ENCODE results near the gene DOCK6.

- TF ChIP-seq POLR2A (IDR thresholded peaks at IDR 0.05): no peak
- TF ChIP-seq CTCF (IDR thresholded peaks at IDR 0.05): peak; percentile 85 to 98 (median 97)
Observed at GRCh38 chr19:11293433-11294389, 31.4 kb upstream of the DOCK6 start.

Data from ovary (tissue), 3 donors.